Fibroblast of lung (primary cell): ENCODE data around the gene JKAMP.

Source experiments
- EZH2 ChIP-seq: IDR thresholded peaks from 2 replicates; pipeline ENCODE4 v1.5.1; 2012; ENCODE audit warnings: low read length, control low read depth, mild to moderate bottlenecking; ENCODE audit errors: missing control alignments
- TF ChIP-seq, protein P1 (sequence below), 2 donors: IDR thresholded peaks in 1 of 2; conservative IDR thresholded peaks in 1 of 2; 1 replicate in 1 of 2; 2 replicates in 1 of 2; pipeline ENCODE4 v1.5.1; 2011 to 2012; ENCODE audit warnings: low read length in 2 of 2, control low read depth in 1 of 2, inconsistent platforms in 1 of 2, low read depth in 1 of 2, mild to moderate bottlenecking in 1 of 2

DNA sequence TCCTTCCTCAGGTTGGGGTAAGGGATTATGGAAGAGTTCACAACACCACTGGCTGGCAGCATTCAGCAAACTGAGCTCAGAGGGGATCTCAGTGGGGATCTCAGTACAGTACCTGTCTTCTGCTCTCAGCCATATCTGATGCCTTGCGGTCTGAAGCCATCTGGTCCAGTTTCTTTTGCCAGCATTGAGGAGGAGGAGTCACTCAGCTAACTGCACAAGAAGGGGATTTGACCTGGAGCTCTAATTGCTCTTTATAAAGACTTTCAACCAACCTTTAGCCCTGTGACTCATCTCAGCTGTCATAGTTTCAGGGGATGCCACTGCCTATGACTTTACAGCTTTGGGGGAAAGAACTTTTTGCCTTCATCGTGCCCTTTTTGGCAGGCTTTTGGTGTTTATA, 44.9 kb downstream of the JKAMP start:
- TF ChIP-seq, protein P1, sequence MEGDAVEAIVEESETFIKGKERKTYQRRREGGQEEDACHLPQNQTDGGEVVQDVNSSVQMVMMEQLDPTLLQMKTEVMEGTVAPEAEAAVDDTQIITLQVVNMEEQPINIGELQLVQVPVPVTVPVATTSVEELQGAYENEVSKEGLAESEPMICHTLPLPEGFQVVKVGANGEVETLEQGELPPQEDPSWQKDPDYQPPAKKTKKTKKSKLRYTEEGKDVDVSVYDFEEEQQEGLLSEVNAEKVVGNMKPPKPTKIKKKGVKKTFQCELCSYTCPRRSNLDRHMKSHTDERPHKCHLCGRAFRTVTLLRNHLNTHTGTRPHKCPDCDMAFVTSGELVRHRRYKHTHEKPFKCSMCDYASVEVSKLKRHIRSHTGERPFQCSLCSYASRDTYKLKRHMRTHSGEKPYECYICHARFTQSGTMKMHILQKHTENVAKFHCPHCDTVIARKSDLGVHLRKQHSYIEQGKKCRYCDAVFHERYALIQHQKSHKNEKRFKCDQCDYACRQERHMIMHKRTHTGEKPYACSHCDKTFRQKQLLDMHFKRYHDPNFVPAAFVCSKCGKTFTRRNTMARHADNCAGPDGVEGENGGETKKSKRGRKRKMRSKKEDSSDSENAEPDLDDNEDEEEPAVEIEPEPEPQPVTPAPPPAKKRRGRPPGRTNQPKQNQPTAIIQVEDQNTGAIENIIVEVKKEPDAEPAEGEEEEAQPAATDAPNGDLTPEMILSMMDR (conservative IDR thresholded peaks at IDR 0.05 in 1 of 2, IDR thresholded peaks at IDR 0.05 in 1 of 2; ENCODE audit: low read depth in 1 of 2, low read length in 2 of 2), result no peak
- no peak for TF ChIP-seq EZH2
